Fibroblast of pulmonary artery (primary cell): Measurements from ENCODE around the gene RASGRF2.

ENCODE experiments used
- DNase-seq: peaks from one replicate; pipeline ENCODE4 v3.0.0-alpha.2; 2010; ENCODE audit warnings: low read depth
- H3K4me3 ChIP-seq: replicated peaks from 2 replicates; pipeline ENCODE4 v1.5.1; 2011; ENCODE audit warnings: low read depth, mild to moderate bottlenecking, control low read depth, low read length, moderate library complexity
- CTCF ChIP-seq: IDR thresholded peaks from 2 replicates; pipeline ENCODE4 v1.5.1; 2011; ENCODE audit warnings: mild to moderate bottlenecking, control low read depth, low read length, inconsistent platforms; ENCODE audit errors: missing control alignments

The RASGRF2 gene

GRCh38 chr5:81183811-81184748, 223.9 kb downstream of the RASGRF2 start:
- no peak for DNase-seq
- no peak overlapping the region for H3K4me3 ChIP-seq
- TF ChIP-seq CTCF: no peak

GRCh38 chr5:81184749-81185110, 224.6 kb downstream of the RASGRF2 start:
- no peak for TF ChIP-seq CTCF
- no peak overlapping the region for H3K4me3 ChIP-seq
- DNase-seq: no peak

- no peak for DNase-seq
- no peak overlapping the region for H3K4me3 ChIP-seq
- no peak for TF ChIP-seq CTCF
These were observed 227.7 kb downstream of the RASGRF2 start for GRCh38 chr5:81187885-81188284.

- DNase-seq: no peak
- H3K4me3 ChIP-seq: no peak overlapping the region
- TF ChIP-seq CTCF: no peak
These were observed 228.8 kb downstream of the RASGRF2 start for GRCh38 chr5:81188962-81189361.

GRCh38 chr5:81189875-81190498, 229.8 kb downstream of the RASGRF2 start:
- no peak overlapping the region for H3K4me3 ChIP-seq
- DNase-seq: no peak
- no peak for TF ChIP-seq CTCF

GRCh38 chr5:81191726-81192372, 231.7 kb downstream of the RASGRF2 start:
- no peak for TF ChIP-seq CTCF
- DNase-seq: no peak
- no peak overlapping the region for H3K4me3 ChIP-seq
